ENCODE results near the gene TCP1.

GRCh38 chr6:159833997-159834603 lies 44.7 kb upstream of the TCP1 start:
- no peak for TF ChIP-seq CTCF (IDR thresholded peaks at IDR 0.05)
- TF ChIP-seq POLR2A (IDR thresholded peaks at IDR 0.05): no peak
- no peak for TF ChIP-seq POLR2AphosphoS5 (IDR thresholded peaks at IDR 0.05)
- TF ChIP-seq EP300 (IDR thresholded peaks at IDR 0.05; ENCODE audit: low read depth): no peak
